HG03139 (cell line): ENCODE results near the gene TTLL12.

ENCODE experiments used
- ATAC-seq: cut with Tn5 transposase; IDR thresholded peaks from one replicate; pipeline ENCODE4 v1.9.1; 2021; ENCODE audit not compliant: unreplicated experiment

The TTLL12 gene

GRCh38 chr22:43131773-43132501, 55.0 kb downstream of the TTLL12 start:
- ATAC-seq: no peak

GRCh38 chr22:43129426-43130425, 57.2 kb downstream of the TTLL12 start:
- no peak for ATAC-seq

- no peak for ATAC-seq
Observed at GRCh38 chr22:43128928-43129424, 58.0 kb downstream of the TTLL12 start.

DNA sequence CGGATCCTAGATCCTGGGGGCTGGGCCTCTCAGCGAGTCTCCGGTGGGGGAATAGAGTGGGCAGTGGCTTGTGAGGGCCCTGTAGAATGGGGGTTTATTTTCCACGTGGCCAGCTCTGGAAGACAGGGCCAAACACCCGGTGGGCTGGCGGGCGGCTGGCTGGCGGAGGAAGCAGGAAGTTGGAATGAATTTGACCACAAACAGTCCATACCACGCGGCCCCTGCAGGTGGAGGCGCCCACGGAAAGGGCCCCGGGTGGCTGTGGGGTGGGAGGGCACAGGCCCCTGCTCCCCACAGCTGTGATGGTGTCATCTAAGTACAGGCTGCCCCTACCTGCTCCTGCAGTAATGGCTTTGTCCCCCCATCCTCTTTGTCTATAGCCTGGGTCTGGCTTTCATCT, 58.8 kb downstream of the TTLL12 start:
- no peak for ATAC-seq

GRCh38 chr22:43127166-43127908, 59.6 kb downstream of the TTLL12 start:
- no peak for ATAC-seq

DNA sequence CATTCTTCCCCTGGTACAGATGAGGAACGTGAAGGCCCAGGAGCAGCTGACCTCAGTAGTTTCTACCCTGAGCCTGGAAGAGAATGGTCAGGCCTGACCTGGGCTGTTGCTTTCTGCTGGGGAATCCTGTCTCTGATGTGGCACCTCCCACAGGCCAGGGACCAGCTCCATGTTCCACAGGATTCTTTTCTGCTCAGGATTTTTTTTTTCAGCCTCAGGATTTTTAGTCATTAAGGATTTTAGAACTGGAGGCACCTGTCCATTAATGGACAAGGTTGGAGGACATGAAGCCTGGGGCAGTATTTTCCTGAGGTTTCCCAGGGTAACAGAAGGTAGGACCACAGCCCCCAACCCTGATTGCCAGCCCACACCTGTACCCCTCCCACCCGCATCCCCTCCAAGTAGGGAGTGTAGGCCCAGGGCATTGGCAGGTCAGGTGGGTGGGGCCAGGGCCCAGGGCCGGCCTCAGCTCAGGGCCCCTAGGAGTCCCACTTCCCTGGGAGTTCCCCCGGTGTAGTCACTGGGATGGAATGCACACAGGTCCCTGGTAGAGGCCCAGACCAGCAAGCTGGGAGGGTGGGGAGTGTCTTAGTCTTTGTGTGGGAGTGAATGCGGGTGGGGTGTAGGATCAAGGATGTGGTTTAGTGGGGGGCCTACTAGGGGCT, 60.3 kb downstream of the TTLL12 start:
- no peak for ATAC-seq

GRCh38 chr22:43118953-43119458, 67.9 kb downstream of the TTLL12 start:
- ATAC-seq: peak; percentile 53

- no peak for ATAC-seq
Observed at GRCh38 chr22:43118024-43118849, 68.7 kb downstream of the TTLL12 start.

DNA sequence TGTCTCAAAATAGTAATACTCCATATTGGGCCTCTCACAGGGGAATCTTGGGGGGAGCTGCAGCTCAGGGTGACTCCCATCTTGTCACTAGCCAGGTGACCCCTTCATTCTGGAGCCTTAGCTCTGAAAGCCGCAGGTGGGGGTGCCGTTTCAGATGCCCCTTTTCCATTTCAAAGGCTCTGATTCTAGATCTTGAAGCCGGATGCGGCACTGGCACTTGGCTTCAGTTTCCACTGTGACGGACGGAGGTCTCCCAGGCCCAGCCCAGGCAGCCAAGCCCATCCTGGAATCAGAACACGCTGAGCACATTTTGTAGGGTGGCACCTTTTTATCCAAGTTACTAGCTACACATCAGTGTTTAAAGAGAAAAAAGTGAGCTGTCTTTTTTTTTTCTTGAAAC, 70.0 kb downstream of the TTLL12 start:
- ATAC-seq: no peak
